ENCODE measurements around the gene PATJ. TPM values are rescaled to one million over a fixed set of nuclear protein-coding genes. Genes with fewer than 3 reads are reported as not detected.

Gene PATJ
- polyA plus RNA-seq, 1 of the 3 experiments (the other 2 are of a cell fraction): 3.0 TPM

- no peaks in the 10 kb centered on the region for H3K36me3 ChIP-seq (replicated peaks in 1 of 2; ENCODE audit: control insufficient read depth in 1 of 2, insufficient read depth in 2 of 2, low read length in 1 of 2)
- no peak for DNase-seq
- ChIA-PET POLR2A (no interaction called here), CTCF (no interaction called here)
- no peaks in the 10 kb centered on the region for H3K9me3 ChIP-seq
- no peaks in the 10 kb centered on the region for H3K9me2 ChIP-seq
- no peak for TF ChIP-seq EZH2phosphoT487 (IDR thresholded peaks at IDR 0.05; ENCODE audit: borderline replicate concordance, low read depth)
- peak; percentile 70; the same call in 1 of the 2 replicates for TF ChIP-seq FOSL2 (IDR thresholded peaks at IDR 0.05; ENCODE audit: borderline replicate concordance, low read depth)
- peak; percentile 72 for TF ChIP-seq JUND (IDR thresholded peaks at IDR 0.05)
- TF ChIP-seq ELF1 (IDR thresholded peaks at IDR 0.05): no peak
- 0 out of 2 replicates have a peak, but pooled peaks have one; percentile 18 for TF ChIP-seq TEAD4 (IDR thresholded peaks at IDR 0.05; ENCODE audit: borderline replicate concordance, insufficient read depth)
- no peak for TF ChIP-seq RCOR1 (IDR thresholded peaks at IDR 0.05; ENCODE audit: low read length)
- no peak for TF ChIP-seq GABPA (IDR thresholded peaks at IDR 0.05; ENCODE audit: low read depth)
- peak; percentile 92 for TF ChIP-seq PBX3 (IDR thresholded peaks at IDR 0.05)
- peak; percentile 31; the same call in 1 of the 2 replicates for TF ChIP-seq TCF12 (IDR thresholded peaks at IDR 0.05)
- peak; percentile 76 for TF ChIP-seq NFIC (IDR thresholded peaks at IDR 0.05; ENCODE audit: borderline replicate concordance)
- TF ChIP-seq EP300 (IDR thresholded peaks at IDR 0.05; ENCODE audit: borderline replicate concordance in 1 of 2, low read depth in 1 of 2, low read length in 1 of 2): no peak
- no peak overlapping the region for H3K9ac ChIP-seq
- no peak overlapping the region for H3K4me2 ChIP-seq
- H3F3A ChIP-seq (replicated peaks; ENCODE audit: insufficient read depth): no peaks in the 10 kb centered on the region
- no peak overlapping the region for H3K27ac ChIP-seq (ENCODE audit: low read depth in 2 of 2, low read length in 1 of 2)
- H3K4me1 ChIP-seq (ENCODE audit: control insufficient read depth in 1 of 2, insufficient read depth in 2 of 2, low read depth in 1 of 2, low read length in 1 of 2): no peaks in the 10 kb centered on the region
- H4K20me1 ChIP-seq (ENCODE audit: insufficient read depth): no peaks in the 10 kb centered on the region
- 65% methylated on average over 3 of the region's 3 CpGs for WGBS (ENCODE audit: low lambda C conversion rate)
- H2AFZ ChIP-seq (ENCODE audit: low read depth): no peak overlapping the region
- no peaks in the 10 kb centered on the region for H3K27me3 ChIP-seq (ENCODE audit: insufficient read depth)
- H3K4me3 ChIP-seq (ENCODE audit: low read depth in 2 of 2, low read length in 1 of 2): no peak overlapping the region
- no peaks in the 10 kb centered on the region for H3K79me2 ChIP-seq (ENCODE audit: insufficient read depth)
These were observed 334.0 kb downstream of the PATJ start for GRCh38 chr1:62076286-62076685.

- CTCF ChIA-PET: interaction anchor here (0.9 to 1.4 kb wide), 2 partner anchors 10 to 67 kb away, joined by 3 read pairs; no protein-coding TSS in a partner anchor
- Histone ChIP-seq H2AFZ (ENCODE audit: low read depth) (no peak overlapping the region), H3K4me3 (ENCODE audit: low read depth in 2 of 2, low read length in 1 of 2) (no peak overlapping the region), H3K9me3 (no peaks in the 10 kb centered on the region), H3K79me2 (ENCODE audit: insufficient read depth) (no peaks in the 10 kb centered on the region), H3F3A (replicated peaks; ENCODE audit: insufficient read depth) (no peaks in the 10 kb centered on the region), H3K9ac (no peak overlapping the region), H3K9me2 (no peaks in the 10 kb centered on the region), H4K20me1 (ENCODE audit: insufficient read depth) (no peaks in the 10 kb centered on the region), H3K27me3 (ENCODE audit: insufficient read depth) (no peaks in the 10 kb centered on the region), H3K4me1 (ENCODE audit: control insufficient read depth in 1 of 2, insufficient read depth in 2 of 2, low read depth in 1 of 2, low read length in 1 of 2) (no peaks in the 10 kb centered on the region), H3K36me3 (replicated peaks in 1 of 2; ENCODE audit: control insufficient read depth in 1 of 2, insufficient read depth in 2 of 2, low read length in 1 of 2) (no peaks in the 10 kb centered on the region), H3K4me2 (no peak overlapping the region), H3K27ac (ENCODE audit: low read depth in 2 of 2, low read length in 1 of 2) (no peak overlapping the region)
- POLR2A ChIA-PET: no interaction called here
- WGBS (ENCODE audit: low lambda C conversion rate): 93% methylated on average over 1 of the region's 1 CpG
- TF ChIP-seq POLR2AphosphoS5 (IDR thresholded peaks at IDR 0.05; ENCODE audit: low read depth, low read length): no peak
- TF ChIP-seq ELF1 (IDR thresholded peaks at IDR 0.05): no peak
- TF ChIP-seq ZBTB33 (IDR thresholded peaks at IDR 0.05; ENCODE audit: borderline replicate concordance, low read depth): no peak
- no peak for TF ChIP-seq CHD2 (IDR thresholded peaks at IDR 0.05; ENCODE audit: low read length, partially characterized antibody)
- no peak for TF ChIP-seq IRF3 (IDR thresholded peaks at IDR 0.05; ENCODE audit: low read depth, low read length)
- no peak for TF ChIP-seq SIN3A (IDR thresholded peaks at IDR 0.05; ENCODE audit: borderline replicate concordance, low read depth, low read length)
- TF ChIP-seq FOXJ3 (CRISPR knock-in tag; IDR thresholded peaks at IDR 0.05): no peak
- TF ChIP-seq EP300 (IDR thresholded peaks at IDR 0.05; ENCODE audit: borderline replicate concordance in 1 of 2, low read depth in 1 of 2, low read length in 1 of 2): no peak
- no peak for DNase-seq
These were observed 335.5 kb downstream of the PATJ start for GRCh38 chr1:62077821-62078220.

Measured in SK-N-SH (cell line).